ENCODE results near the gene SHISA9.

GRCh38 chr16:13042291-13042685 lies 140.9 kb downstream of the SHISA9 start:
- no peak for TF ChIP-seq CTCF (IDR thresholded peaks at IDR 0.05)
- TF ChIP-seq POLR2A (IDR thresholded peaks at IDR 0.05) = no peak
